A549 treated with CORT108297 at 1 μM for 4 hours (cell line): ENCODE measurements around the gene IDS. TPM values are rescaled to one million over a fixed set of nuclear protein-coding genes. Genes with fewer than 3 reads are reported as not detected.

Experiments
- total RNA-seq: library from RNA; stranded (reverse); fragments of 200-300 nt; extraction: Qiagen RNA extraction; gene quantifications from 5 replicates; pipeline ENCODE4 v1.2.3, GENCODE V29; 2022

The IDS gene
- 89.4 to 114 TPM (median 107 TPM) in 5 replicates for total RNA-seq

GRCh38 chrX:149504915-149505651, at the start of gene IDS:
TSS of gene IDS (minus strand) at chrX:149505306. CDS start at chrX:149505137, 169 bp downstream.

GRCh38 chrX:149549701-149550100, 44.6 kb upstream of the IDS start, which contains the start of gene HSFX3:
TSS of gene HSFX3 (minus strand) at chrX:149549924. CDS start at chrX:149549852, 72 bp downstream.

GRCh38 chrX:149540621-149541520, 35.8 kb upstream of the IDS start, which contains the start of gene EOLA1:
TSS of gene EOLA1 (plus strand) at chrX:149541012. CDS start at chrX:149545631, 4,619 bp downstream.

Other genes with a start within 250 kb of the IDS start
- 20.5 to 22.6 TPM (median 21.2 TPM) in 5 replicates for gene EOLA1, start 35.7 kb upstream of the IDS start, total RNA-seq
- gene HSFX3, start 44.6 kb upstream of the IDS start, total RNA-seq: not detected in 5 replicates
- gene MAGEA9B, start 82.2 kb upstream of the IDS start, total RNA-seq: not detected in 5 replicates
- 0.07 to 0.11 TPM in 2 of 5 replicates, not detected in the others for gene HSFX2, start 90.0 kb upstream of the IDS start, total RNA-seq
- 25.4 to 28.4 TPM (median 28.2 TPM) in 5 replicates for gene TMEM185A, start 126.5 kb upstream of the IDS start, total RNA-seq
- gene MAGEA11, start 206.8 kb upstream of the IDS start, total RNA-seq: 0.07 TPM in 1 of 5 replicates, not detected in the others